Endothelial cell of umbilical vein (primary cell): ENCODE results near the gene ST6GAL1. TPM values are rescaled to one million over a fixed set of nuclear protein-coding genes. Genes with fewer than 3 reads are reported as not detected.

Experiments used
- BruUV-seq: library from RNA; stranded (reverse); fragments of 400-500 nt; replicated peaks from 2 replicates; lab custom pipeline; 2021; lab: Mats Ljungman, UMichigan
- CTCF ChIA-PET: fragments of 300-600, 350-600 bp; sonication (Branson Sonifier 250); formaldehyde crosslinking; loops from one replicate; lab custom pipeline; 2021; ENCODE audit warnings: antibody characterized with exemption, inconsistent platforms; lab: Charles Lee
- POLR2A ChIA-PET: fragments of 300-600, 350-600 bp; sonication (Branson Sonifier 250); formaldehyde crosslinking; loops from one replicate; lab custom pipeline; 2021; ENCODE audit warnings: antibody characterized with exemption, inconsistent platforms; lab: Charles Lee
- DNase-seq: peaks from one replicate; pipeline ENCODE4 v3.0.0-alpha.2; 2011; ENCODE audit warnings: low read depth, low spot score
- FAIRE-seq: peaks from 2 replicates; lab custom pipeline; 2011; peaks lifted over from hg19 to GRCh38; lab: Jason Lieb, UNC
- H2AFZ ChIP-seq: 2 replicates; pipeline ENCODE4 v1.6.0; 2012; ENCODE audit warnings: low read depth, low read length, control low read depth, inconsistent platforms
- H3K27ac ChIP-seq: 2 replicates; pipeline ENCODE4 v1.5.1; 2011; ENCODE audit warnings: low read depth, mild to moderate bottlenecking, control low read depth, low read length, moderate library complexity; ENCODE audit not compliant: insufficient read depth
- H3K27me3 ChIP-seq, 2 experiments: 2 replicates each; pipeline versions ENCODE4 v1.6.0 to v1.6.1; 2011; ENCODE audit warnings: low read length in 2 of 2, mixed read lengths in 1 of 2; ENCODE audit not compliant: control insufficient read depth in 2 of 2, insufficient read depth in 2 of 2
- H3K36me3 ChIP-seq, 2 experiments: 2 replicates in 1 of 2; 3 replicates in 1 of 2; pipeline ENCODE4 v1.5.1; 2011; ENCODE audit warnings: low read length in 2 of 2, mild to moderate bottlenecking in 1 of 2, moderate library complexity in 1 of 2; ENCODE audit not compliant: control insufficient read depth in 2 of 2, insufficient read depth in 2 of 2; ENCODE audit errors: extremely low read depth in 1 of 2
- H3K4me1 ChIP-seq: 3 replicates; pipeline ENCODE4 v1.5.1; 2011; ENCODE audit warnings: mild to moderate bottlenecking, low read length; ENCODE audit not compliant: control insufficient read depth, insufficient read depth; ENCODE audit errors: extremely low read depth
- H3K4me2 ChIP-seq: 2 replicates; pipeline ENCODE4 v1.6.1; 2011; ENCODE audit warnings: low read length, control low read depth, mixed read lengths; ENCODE audit not compliant: insufficient read depth
- H3K4me3 ChIP-seq, 3 experiments: fragments of 200-600 bp in 1 of 3; sonication (generic), shearing (Covaris generic) in 1 of 3; replicated peaks in 1 of 3; 2 replicates each; pipeline ENCODE4 v1.5.1; 2011 to 2016; ENCODE audit warnings: control low read depth in 3 of 3, low read length in 3 of 3, mild to moderate bottlenecking in 2 of 3, inconsistent platforms in 1 of 3, low read depth in 1 of 3, moderate library complexity in 1 of 3; ENCODE audit not compliant: insufficient read depth in 1 of 3
- H3K79me2 ChIP-seq: 2 replicates; pipeline ENCODE4 v1.6.0; 2012; ENCODE audit warnings: low read length, inconsistent platforms; ENCODE audit not compliant: control insufficient read depth, insufficient read depth
- H3K9ac ChIP-seq: replicated peaks from 2 replicates; pipeline ENCODE3; 2011; ENCODE audit warnings: low read length, control low read depth; ENCODE audit not compliant: insufficient read depth; ENCODE audit errors: extremely low read depth
- H3K9me1 ChIP-seq: replicated peaks from 3 replicates; pipeline ENCODE4 v1.6.0; 2011; ENCODE audit warnings: mild to moderate bottlenecking, low read length; ENCODE audit not compliant: control insufficient read depth, insufficient read depth; ENCODE audit errors: extremely low read depth
- H3K9me3 ChIP-seq: replicated peaks from 2 replicates; pipeline ENCODE4 v1.5.1; 2012; ENCODE audit warnings: low read length, inconsistent platforms; ENCODE audit not compliant: control insufficient read depth, insufficient read depth
- H4K20me1 ChIP-seq: replicated peaks from 2 replicates; pipeline ENCODE3; 2011; ENCODE audit warnings: mild to moderate bottlenecking, low read length; ENCODE audit not compliant: control insufficient read depth, insufficient read depth; ENCODE audit errors: extremely low read depth
- EZH2 ChIP-seq: IDR thresholded peaks from 2 replicates; pipeline ENCODE4 v1.6.1; 2012; ENCODE audit warnings: borderline replicate concordance, low read depth, mild to moderate bottlenecking, moderate library complexity, low read length, inconsistent platforms; ENCODE audit not compliant: severe bottlenecking
- FOS ChIP-seq: IDR thresholded peaks from 2 replicates; pipeline ENCODE4 v1.6.1; 2011; ENCODE audit warnings: mild to moderate bottlenecking, low read length, moderate library complexity, borderline replicate concordance; ENCODE audit not compliant: insufficient read depth
- GATA2 ChIP-seq: IDR thresholded peaks from 2 replicates; pipeline ENCODE4 v1.7.0; 2011; ENCODE audit warnings: low read depth, mild to moderate bottlenecking, moderate library complexity, mixed read lengths, low read length; ENCODE audit not compliant: insufficient read length, insufficient read depth
- JUN ChIP-seq: IDR thresholded peaks from 2 replicates; pipeline ENCODE4 v1.6.1; 2011; ENCODE audit warnings: borderline replicate concordance, low read depth; ENCODE audit not compliant: insufficient read length, insufficient read depth
- MAX ChIP-seq: IDR thresholded peaks from 2 replicates; pipeline ENCODE4 v1.6.1; 2011; ENCODE audit not compliant: insufficient read depth, insufficient read length
- MYC ChIP-seq: IDR thresholded peaks from one replicate; pipeline ENCODE4 v1.6.1; 2011; ENCODE audit warnings: mild to moderate bottlenecking, low read depth, low read length
- POLR2A ChIP-seq: IDR thresholded peaks from 2 replicates; pipeline ENCODE4 v1.6.1; 2012; ENCODE audit warnings: low read depth, mild to moderate bottlenecking, control low read depth, low read length
- POLR2AphosphoS5 ChIP-seq: IDR thresholded peaks from 2 replicates; pipeline ENCODE4 v1.6.1; 2012; ENCODE audit warnings: low read depth, mild to moderate bottlenecking, control low read depth, low read length, moderate library complexity; ENCODE audit not compliant: insufficient read depth
- dilution Hi-C: fragments of 300-500 bp; cut with MboI; formaldehyde crosslinking; loops from one replicate; pipeline ENCODE4 v1.15.0; 2019; ENCODE audit warnings: low sequenced_read_pairs; ENCODE audit not compliant: extremely low pct_ligation_motif_present
- intact Hi-C: fragments of 100-400 bp; cut with micrococcal nuclease; formaldehyde crosslinking; loops from one replicate; pipeline ENCODE4 v1.10.0; 2022
- polyA plus RNA-seq, 4 experiments: library from polyadenylated mRNA; depleted of rRNA in 3 of 4; stranded (reverse) in 3 of 4; unstranded in 1 of 4; fragments of >200 nt; gene quantifications; 2 replicates each; pipeline versions ENCODE4 v1.2.1 to v1.2.3, GENCODE V29; 2011 to 2012; ENCODE audit warnings: missing spikeins in 1 of 4
- total RNA-seq: library from RNA; stranded (reverse); gene quantifications from 2 replicates; pipeline ENCODE4 v1.2.3, GENCODE V29; 2021
- TF ChIP-seq, protein P1 (sequence below), 2 donors: IDR thresholded peaks; 1 replicate in 1 of 2; 2 replicates in 1 of 2; pipeline ENCODE4 v1.5.1; 2011; ENCODE audit warnings: low read length in 2 of 2, mild to moderate bottlenecking in 2 of 2, moderate library complexity in 2 of 2, control low read depth in 1 of 2, inconsistent platforms in 1 of 2, low read depth in 1 of 2; ENCODE audit not compliant: insufficient read depth in 1 of 2; ENCODE audit errors: extremely low read depth in 1 of 2

Gene ST6GAL1
- total and polyA plus RNA-seq, 2 donors (not counting 3 experiments of a cell fraction or from before 2014, with no cell fraction given): 63.9 to 101 TPM

DNA sequence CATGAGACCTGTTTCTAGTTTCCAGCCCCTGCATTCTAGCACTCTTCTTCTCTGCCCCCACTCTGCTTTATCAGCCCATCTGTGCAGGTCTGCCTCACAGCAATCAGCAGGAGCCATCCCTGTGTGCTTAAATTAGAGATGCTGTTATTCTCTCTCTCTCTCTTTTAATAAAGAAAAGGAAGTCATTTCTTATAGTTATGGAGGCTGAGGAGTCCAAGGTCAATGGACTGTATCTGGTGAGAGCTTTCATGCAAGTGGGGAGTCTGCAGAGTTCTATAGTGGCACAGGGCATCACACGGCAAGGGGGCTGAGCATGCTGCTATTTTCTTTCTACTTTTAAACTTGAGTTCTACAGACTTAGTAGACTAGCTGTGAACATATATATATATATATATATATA lies 4.5 kb upstream of the ST6GAL1 start:
- intact Hi-C loops (no loop called here), dilution Hi-C loops (no loop called here)
- Histone ChIP-seq H2AFZ (no peak overlapping the region), H3K9me1 (no peaks in the 10 kb centered on the region), H3K79me2 (peaks cover 1% of the 10 kb centered on the region), H3K27me3 (no peaks in the 10 kb centered on the region), H3K4me2 (no peak overlapping the region), H4K20me1 (no peaks in the 10 kb centered on the region), H3K9me3 (no peaks in the 10 kb centered on the region), H3K27ac (no peak overlapping the region), H3K36me3 (no peaks in the 10 kb centered on the region), H3K4me1 (peaks cover 10% of the 10 kb centered on the region), H3K9ac (no peak overlapping the region), H3K4me3 (no peak overlapping the region)
- DNase-seq: no peak
- POLR2A ChIA-PET: no interaction called here
- TF ChIP-seq POLR2AphosphoS5 (no peak), JUN (no peak), MAX (no peak), GATA2 (no peak), POLR2A (no peak)
- no peak for FAIRE-seq
- CTCF ChIA-PET: interaction anchor here (1.7 kb wide), 1 partner anchor 77 kb away, joined by 6 read pairs; no protein-coding TSS in a partner anchor
- no TSS peak for BruUV-seq

GRCh38 chr3:186929186-186929585 lies 1.1 kb upstream of the ST6GAL1 start:
- Histone ChIP-seq H2AFZ (peak overlapping the region; percentile 35), H3K79me2 (peaks cover 28% of the 10 kb centered on the region), H3K9ac (no peak overlapping the region), H3K36me3 (peaks cover 0 to 5% of the 10 kb centered on the region in 2 experiments), H3K4me2 (no peak overlapping the region), H3K9me3 (no peaks in the 10 kb centered on the region), H3K4me1 (peaks cover 26% of the 10 kb centered on the region), H3K9me1 (no peaks in the 10 kb centered on the region), H4K20me1 (no peaks in the 10 kb centered on the region), H3K27ac (no peak overlapping the region), H3K4me3 (no peak overlapping the region), H3K27me3 (no peaks in the 10 kb centered on the region)
- TF ChIP-seq GATA2 (no peak), EZH2 (no peak), MYC (no peak), FOS (no peak), JUN (no peak), MAX (no peak), POLR2AphosphoS5 (no peak), POLR2A (no peak)
- TF ChIP-seq, protein P1, sequence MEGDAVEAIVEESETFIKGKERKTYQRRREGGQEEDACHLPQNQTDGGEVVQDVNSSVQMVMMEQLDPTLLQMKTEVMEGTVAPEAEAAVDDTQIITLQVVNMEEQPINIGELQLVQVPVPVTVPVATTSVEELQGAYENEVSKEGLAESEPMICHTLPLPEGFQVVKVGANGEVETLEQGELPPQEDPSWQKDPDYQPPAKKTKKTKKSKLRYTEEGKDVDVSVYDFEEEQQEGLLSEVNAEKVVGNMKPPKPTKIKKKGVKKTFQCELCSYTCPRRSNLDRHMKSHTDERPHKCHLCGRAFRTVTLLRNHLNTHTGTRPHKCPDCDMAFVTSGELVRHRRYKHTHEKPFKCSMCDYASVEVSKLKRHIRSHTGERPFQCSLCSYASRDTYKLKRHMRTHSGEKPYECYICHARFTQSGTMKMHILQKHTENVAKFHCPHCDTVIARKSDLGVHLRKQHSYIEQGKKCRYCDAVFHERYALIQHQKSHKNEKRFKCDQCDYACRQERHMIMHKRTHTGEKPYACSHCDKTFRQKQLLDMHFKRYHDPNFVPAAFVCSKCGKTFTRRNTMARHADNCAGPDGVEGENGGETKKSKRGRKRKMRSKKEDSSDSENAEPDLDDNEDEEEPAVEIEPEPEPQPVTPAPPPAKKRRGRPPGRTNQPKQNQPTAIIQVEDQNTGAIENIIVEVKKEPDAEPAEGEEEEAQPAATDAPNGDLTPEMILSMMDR (IDR thresholded peaks at IDR 0.05; ENCODE audit: extremely low read depth in 1 of 2, insufficient read depth in 1 of 2, low read depth in 1 of 2, low read length in 2 of 2): no peak
- FAIRE-seq (no peak), DNase-seq (peak; percentile 30)
- ChIA-PET POLR2A (no interaction called here), CTCF (interaction anchor here (1.0 to 1.8 kb wide), 2 partner anchors 80 to 107 kb away, joined by 3 to 20 read pairs; no protein-coding TSS in a partner anchor)
- BruUV-seq: no TSS peak
- intact Hi-C loops: no loop called here
- dilution Hi-C loops: no loop called here
